ENCODE results near the gene KLRC2. TPM values are rescaled to one million over a fixed set of nuclear protein-coding genes. Genes with fewer than 3 reads are reported as not detected.

The KLRC2 gene
- total RNA-seq, 1 experiment from 2014 or later: 7.5 TPM

DNA sequence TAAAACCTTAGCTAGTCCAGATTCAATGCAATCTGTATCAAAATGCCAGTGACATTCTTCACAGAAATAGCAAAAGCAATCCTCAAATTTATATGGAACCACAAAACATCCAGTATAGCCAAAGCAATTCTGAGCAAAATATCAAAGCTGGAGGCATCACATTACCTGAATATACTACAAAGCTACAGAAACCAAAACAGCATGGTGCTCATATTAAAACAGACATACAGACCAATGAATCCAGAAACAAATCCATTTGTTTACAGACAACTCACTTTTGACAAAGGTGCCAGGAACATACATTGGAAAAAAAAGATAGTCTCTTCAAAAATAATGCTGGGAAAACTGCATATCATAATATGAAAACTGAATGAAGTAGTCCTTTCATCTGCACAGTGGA, 31.0 kb downstream of the KLRC2 start:
- Histone ChIP-seq H3K9ac (ENCODE audit: low read length) (no peak overlapping the region), H3K4me1 (ENCODE audit: control insufficient read depth in 1 of 2, insufficient read depth in 2 of 2, low read length in 2 of 2) (peaks cover 6 to 7% of the 10 kb centered on the region in 2 experiments; a peak in 3 of 4 replicates), H3K27ac (ENCODE audit: low read depth, low read length) (no peak overlapping the region), H2AFZ (ENCODE audit: low read depth, low read length, poor library complexity, severe bottlenecking) (no peak overlapping the region), H3K9me2 (ENCODE audit: insufficient read depth) (no peaks in the 10 kb centered on the region), H3K27me3 (ENCODE audit: insufficient read depth, low read length) (no peaks in the 10 kb centered on the region), H3K9me3 (ENCODE audit: control insufficient read depth in 1 of 2, insufficient read depth in 1 of 2, low read depth in 1 of 2, low read length in 2 of 2) (no peaks in the 10 kb centered on the region), H3K4me3 (replicated peaks in 1 of 2; ENCODE audit: low read depth in 1 of 2, low read length in 2 of 2) (no peak overlapping the region), H4K20me1 (ENCODE audit: insufficient read depth) (no peaks in the 10 kb centered on the region), H3K4me2 (ENCODE audit: low read length) (no peak overlapping the region), H3K79me2 (ENCODE audit: insufficient read depth, low read length) (no peaks in the 10 kb centered on the region), H3K36me3 (ENCODE audit: control insufficient read depth in 1 of 2, insufficient read depth in 2 of 2, low read length in 2 of 2) (no peaks in the 10 kb centered on the region)
- ATAC-seq (no peak), DNase-seq (ENCODE audit: low read depth, low spot score) (no peak)
- no TSS peak for BruUV-seq (replicated peaks)
- CTCF ChIA-PET: no interaction called here
- no peak for TF ChIP-seq EZH2phosphoT487 (IDR thresholded peaks at IDR 0.05; ENCODE audit: borderline replicate concordance)
- 0 out of 2 replicates have a peak, but pooled peaks have one; percentile 29 for TF ChIP-seq CBX3 (IDR thresholded peaks at IDR 0.05; ENCODE audit: low read depth)
- RAD21 ChIA-PET (ENCODE audit: low non-redundant PET in 1 of 2, low total read pairs in 2 of 2, uncharacterized antibody in 2 of 2, unreplicated experiment in 2 of 2): no interaction called here
- intact Hi-C loops (cut with micrococcal nuclease): loop anchor here (10.0 kb wide), 1 partner anchor 50 kb away; the partner anchor contains the start of gene KLRC1
- POLR2A ChIA-PET: no interaction called here

DNA sequence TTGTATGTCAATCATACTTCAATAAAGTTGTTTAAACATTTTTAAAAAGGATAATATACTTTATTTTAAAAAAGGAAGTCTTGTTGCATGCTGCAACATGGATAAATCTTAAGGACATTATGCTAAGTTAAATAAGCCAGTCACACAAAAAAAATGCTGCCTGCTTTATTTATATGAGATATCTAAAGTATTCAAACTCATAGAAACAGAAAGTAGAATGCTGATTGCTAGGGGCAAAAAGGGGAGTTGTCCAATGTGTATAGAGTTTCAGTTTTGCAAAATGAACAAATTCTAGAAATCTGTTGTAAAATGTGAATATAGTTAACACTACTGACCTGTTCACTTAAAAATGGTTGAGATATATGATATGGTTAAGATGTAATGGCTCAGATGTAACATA, 35.0 kb downstream of the KLRC2 start:
- no peaks in the 10 kb centered on the region for H3K79me2 ChIP-seq (ENCODE audit: insufficient read depth, low read length)
- no peak overlapping the region for H3K4me2 ChIP-seq (ENCODE audit: low read length)
- no peaks in the 10 kb centered on the region for H3K27me3 ChIP-seq (ENCODE audit: insufficient read depth, low read length)
- CTCF ChIA-PET: no interaction called here
- no peaks in the 10 kb centered on the region for H3K9me2 ChIP-seq (ENCODE audit: insufficient read depth)
- H3K9ac ChIP-seq (ENCODE audit: low read length): no peak overlapping the region
- no peak overlapping the region for H2AFZ ChIP-seq (ENCODE audit: low read depth, low read length, poor library complexity, severe bottlenecking)
- no peaks in the 10 kb centered on the region for H4K20me1 ChIP-seq (ENCODE audit: insufficient read depth)
- H3K4me1 ChIP-seq (ENCODE audit: control insufficient read depth in 1 of 2, insufficient read depth in 2 of 2, low read length in 2 of 2): peaks cover 0 to 4% of the 10 kb centered on the region in 2 experiments; a peak in 2 of 4 replicates
- POLR2A ChIA-PET: no interaction called here
- H3K36me3 ChIP-seq (ENCODE audit: control insufficient read depth in 1 of 2, insufficient read depth in 2 of 2, low read length in 2 of 2): no peaks in the 10 kb centered on the region
- TF ChIP-seq ZNF274 (IDR thresholded peaks at IDR 0.05; ENCODE audit: low read depth, low read length): no peak
- no peak for TF ChIP-seq JUND (IDR thresholded peaks at IDR 0.05)
- no peak for TF ChIP-seq EGR1 (IDR thresholded peaks at IDR 0.05; ENCODE audit: low read depth)
- TF ChIP-seq, protein P1, sequence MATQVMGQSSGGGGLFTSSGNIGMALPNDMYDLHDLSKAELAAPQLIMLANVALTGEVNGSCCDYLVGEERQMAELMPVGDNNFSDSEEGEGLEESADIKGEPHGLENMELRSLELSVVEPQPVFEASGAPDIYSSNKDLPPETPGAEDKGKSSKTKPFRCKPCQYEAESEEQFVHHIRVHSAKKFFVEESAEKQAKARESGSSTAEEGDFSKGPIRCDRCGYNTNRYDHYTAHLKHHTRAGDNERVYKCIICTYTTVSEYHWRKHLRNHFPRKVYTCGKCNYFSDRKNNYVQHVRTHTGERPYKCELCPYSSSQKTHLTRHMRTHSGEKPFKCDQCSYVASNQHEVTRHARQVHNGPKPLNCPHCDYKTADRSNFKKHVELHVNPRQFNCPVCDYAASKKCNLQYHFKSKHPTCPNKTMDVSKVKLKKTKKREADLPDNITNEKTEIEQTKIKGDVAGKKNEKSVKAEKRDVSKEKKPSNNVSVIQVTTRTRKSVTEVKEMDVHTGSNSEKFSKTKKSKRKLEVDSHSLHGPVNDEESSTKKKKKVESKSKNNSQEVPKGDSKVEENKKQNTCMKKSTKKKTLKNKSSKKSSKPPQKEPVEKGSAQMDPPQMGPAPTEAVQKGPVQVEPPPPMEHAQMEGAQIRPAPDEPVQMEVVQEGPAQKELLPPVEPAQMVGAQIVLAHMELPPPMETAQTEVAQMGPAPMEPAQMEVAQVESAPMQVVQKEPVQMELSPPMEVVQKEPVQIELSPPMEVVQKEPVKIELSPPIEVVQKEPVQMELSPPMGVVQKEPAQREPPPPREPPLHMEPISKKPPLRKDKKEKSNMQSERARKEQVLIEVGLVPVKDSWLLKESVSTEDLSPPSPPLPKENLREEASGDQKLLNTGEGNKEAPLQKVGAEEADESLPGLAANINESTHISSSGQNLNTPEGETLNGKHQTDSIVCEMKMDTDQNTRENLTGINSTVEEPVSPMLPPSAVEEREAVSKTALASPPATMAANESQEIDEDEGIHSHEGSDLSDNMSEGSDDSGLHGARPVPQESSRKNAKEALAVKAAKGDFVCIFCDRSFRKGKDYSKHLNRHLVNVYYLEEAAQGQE (IDR thresholded peaks at IDR 0.05; ENCODE audit: low read depth): no peak
- TF ChIP-seq RAD21 (IDR thresholded peaks at IDR 0.05; ENCODE audit: low read depth): no peak
- no peak for TF ChIP-seq SP1 (IDR thresholded peaks at IDR 0.05; ENCODE audit: low read depth)
- no peak for TF ChIP-seq EZH2 (IDR thresholded peaks at IDR 0.05)
- TF ChIP-seq POLR2AphosphoS5 (IDR thresholded peaks at IDR 0.05; ENCODE audit: low read depth, low read length): no peak
- DNase-seq (ENCODE audit: low read depth, low spot score) (no peak), ATAC-seq (no peak)
- H3K9me3 ChIP-seq (ENCODE audit: control insufficient read depth in 1 of 2, insufficient read depth in 1 of 2, low read depth in 1 of 2, low read length in 2 of 2): no peaks in the 10 kb centered on the region
- no TSS peak for BruUV-seq (replicated peaks)
- no peak overlapping the region for H3K4me3 ChIP-seq (replicated peaks in 1 of 2; ENCODE audit: low read depth in 1 of 2, low read length in 2 of 2)
- no peak overlapping the region for H3K27ac ChIP-seq (ENCODE audit: low read depth, low read length)
- intact Hi-C loops (cut with micrococcal nuclease): loop anchor here (10.0 kb wide), 1 partner anchor 54 kb away; the partner anchor contains the start of gene KLRC1
- RAD21 ChIA-PET (ENCODE audit: low non-redundant PET in 1 of 2, low total read pairs in 2 of 2, uncharacterized antibody in 2 of 2, unreplicated experiment in 2 of 2): no interaction called here
